H1 (cell line): ENCODE measurements around the gene RPS3. TPM values are rescaled to one million over a fixed set of nuclear protein-coding genes. Genes with fewer than 3 reads are reported as not detected.

ENCODE experiments used
- CTCF ChIA-PET: fragments of 300-600 bp; sonication (Branson Sonifier 250); formaldehyde crosslinking; loops from one replicate; lab custom pipeline; 2021; ENCODE audit not compliant: partially characterized antibody; lab: Charles Lee
- POLR2A ChIA-PET: fragments of 300-600 bp; sonication (Branson Sonifier 250); formaldehyde crosslinking; loops from one replicate; lab custom pipeline; 2021; ENCODE audit warnings: inconsistent platforms; ENCODE audit not compliant: partially characterized antibody; lab: Charles Lee
- DNase-seq, 2 experiments: peaks; one replicate each; pipeline versions ENCODE4 v3.0.0 to v3.0.0-alpha.2; 2010 to 2022; ENCODE audit warnings: low spot score in 2 of 2, low read depth in 1 of 2, mixed read lengths in 1 of 2
- FAIRE-seq: peaks from 2 replicates; lab custom pipeline; 2011; peaks lifted over from hg19 to GRCh38; lab: Jason Lieb, UNC
- H2AFZ ChIP-seq: 2 replicates; pipeline ENCODE4 v1.8.1; 2012; ENCODE audit warnings: low read length, inconsistent platforms
- H2AK5ac ChIP-seq: 2 replicates; pipeline ENCODE4 v1.6.1; 2013; ENCODE audit warnings: low read depth, low read length
- H2BK120ac ChIP-seq: replicated peaks from 2 replicates; pipeline ENCODE3; 2013; ENCODE audit warnings: low read depth, low read length, inconsistent platforms
- H2BK12ac ChIP-seq: 2 replicates; pipeline ENCODE4 v1.6.1; 2013; ENCODE audit warnings: low read depth, low read length
- H2BK15ac ChIP-seq: 2 replicates; pipeline ENCODE4 v1.6.1; 2013; ENCODE audit warnings: low read length
- H2BK20ac ChIP-seq: 2 replicates; pipeline ENCODE4 v1.6.1; 2013; ENCODE audit warnings: low read length
- H2BK5ac ChIP-seq: 2 replicates; pipeline ENCODE4 v1.6.1; 2013; ENCODE audit warnings: low read depth, low read length
- H3K14ac ChIP-seq: 2 replicates; pipeline ENCODE4 v1.6.1; 2013; ENCODE audit warnings: inconsistent platforms; ENCODE audit not compliant: insufficient read length
- H3K18ac ChIP-seq: 2 replicates; pipeline ENCODE4 v1.6.1; 2013; ENCODE audit warnings: low read length; ENCODE audit errors: extremely low read depth
- H3K23ac ChIP-seq: 2 replicates; pipeline ENCODE4 v1.6.1; 2013; ENCODE audit warnings: inconsistent platforms; ENCODE audit not compliant: insufficient read length
- H3K23me2 ChIP-seq: 2 replicates; pipeline ENCODE4 v1.6.1; 2013; ENCODE audit warnings: low read depth, low read length
- H3K27ac ChIP-seq: 2 replicates; pipeline ENCODE4 v1.6.1; 2011; ENCODE audit warnings: low read depth, low read length, inconsistent platforms
- H3K27me3 ChIP-seq, 4 experiments: replicated peaks in 1 of 4; 1 replicate in 1 of 4; 2 replicates in 3 of 4; pipeline versions ENCODE4 v1.6.1 to v1.8.1; 2011 to 2013; ENCODE audit warnings: low read length in 3 of 4, mild to moderate bottlenecking in 3 of 4, inconsistent platforms in 2 of 4, mixed read lengths in 2 of 4, moderate library complexity in 1 of 4; ENCODE audit not compliant: control insufficient read depth in 3 of 4, insufficient read depth in 3 of 4; ENCODE audit errors: extremely low read depth in 1 of 4
- H3K36me3 ChIP-seq, 4 experiments: 2 replicates each; pipeline versions ENCODE4 v1.6.1 to v1.8.1; 2011 to 2013; ENCODE audit warnings: mild to moderate bottlenecking in 4 of 4, low read length in 3 of 4, moderate library complexity in 2 of 4, control low read depth in 1 of 4, inconsistent platforms in 1 of 4; ENCODE audit not compliant: insufficient read depth in 4 of 4, control insufficient read depth in 2 of 4
- H3K4ac ChIP-seq: replicated peaks from 2 replicates; pipeline ENCODE3; 2013; ENCODE audit warnings: low read length, low read depth, mixed read lengths, inconsistent platforms; ENCODE audit not compliant: insufficient read length
- H3K4me1 ChIP-seq, 4 experiments: replicated peaks in 1 of 4; 1 replicate in 1 of 4; 2 replicates in 3 of 4; pipeline versions ENCODE4 v1.6.1 to v1.8.1; 2011 to 2013; ENCODE audit warnings: low read length in 3 of 4, inconsistent platforms in 2 of 4, mixed read lengths in 1 of 4; ENCODE audit not compliant: insufficient read depth in 4 of 4, control insufficient read depth in 3 of 4
- H3K4me2 ChIP-seq, 2 experiments: 2 replicates each; pipeline versions ENCODE4 v1.6.1 to v1.8.1; 2011 to 2013; ENCODE audit warnings: low read depth in 2 of 2, low read length in 2 of 2, control low read depth in 1 of 2, inconsistent platforms in 1 of 2, mild to moderate bottlenecking in 1 of 2; ENCODE audit not compliant: insufficient read depth in 1 of 2
- H3K4me3 ChIP-seq, 4 experiments: fragments of 200-600, 300-600 bp in 1 of 4; sonication (generic), shearing (Covaris generic), sonication (Bioruptor Twin) in 1 of 4; 2 replicates each; pipeline versions ENCODE4 v1.5.1 to v1.8.1; 2011 to 2016; ENCODE audit warnings: low read length in 4 of 4, low read depth in 3 of 4, control low read depth in 2 of 4, inconsistent platforms in 2 of 4, mild to moderate bottlenecking in 2 of 4, mixed read lengths in 1 of 4, moderate library complexity in 1 of 4; ENCODE audit not compliant: insufficient read depth in 2 of 4; ENCODE audit errors: extremely low read depth in 1 of 4
- H3K56ac ChIP-seq: replicated peaks from 2 replicates; pipeline ENCODE3; 2013; ENCODE audit warnings: low read depth, mild to moderate bottlenecking, mixed read lengths, low read length, inconsistent platforms; ENCODE audit not compliant: insufficient read length
- H3K79me1 ChIP-seq: 2 replicates; pipeline ENCODE4 v1.6.1; 2013; ENCODE audit warnings: low read depth, low read length, control low read depth
- H3K79me2 ChIP-seq, 2 experiments: 2 replicates each; pipeline versions ENCODE4 v1.6.1 to v1.8.1; 2012 to 2013; ENCODE audit warnings: low read length in 2 of 2, mild to moderate bottlenecking in 2 of 2, inconsistent platforms in 1 of 2; ENCODE audit not compliant: insufficient read depth in 2 of 2, control insufficient read depth in 1 of 2
- H3K9ac ChIP-seq, 4 experiments: replicated peaks in 1 of 4; 1 replicate in 1 of 4; 2 replicates in 3 of 4; pipeline versions ENCODE4 v1.6.1 to v1.8.1; 2011 to 2013; ENCODE audit warnings: low read depth in 3 of 4, low read length in 3 of 4, control low read depth in 2 of 4, mild to moderate bottlenecking in 2 of 4, moderate library complexity in 2 of 4, inconsistent platforms in 1 of 4; ENCODE audit errors: extremely low read depth in 1 of 4
- H3K9me3 ChIP-seq, 2 experiments: 2 replicates each; pipeline versions ENCODE4 v1.6.1 to v1.8.1; 2012 to 2013; ENCODE audit warnings: mild to moderate bottlenecking in 2 of 2, moderate library complexity in 2 of 2, control low read depth in 1 of 2, inconsistent platforms in 1 of 2, low read depth in 1 of 2, low read length in 1 of 2, mixed read lengths in 1 of 2; ENCODE audit not compliant: insufficient read depth in 2 of 2
- H4K20me1 ChIP-seq, 2 experiments: replicated peaks in 1 of 2; 2 replicates each; pipeline versions ENCODE3 to v1.8.1; 2011 to 2013; ENCODE audit warnings: inconsistent platforms in 2 of 2, low read length in 2 of 2, mild to moderate bottlenecking in 1 of 2; ENCODE audit not compliant: insufficient read depth in 2 of 2, control insufficient read depth in 1 of 2
- H4K5ac ChIP-seq: 2 replicates; pipeline ENCODE4 v1.6.1; 2013; ENCODE audit warnings: low read length, low read depth, mixed read lengths, inconsistent platforms; ENCODE audit not compliant: insufficient read length
- H4K8ac ChIP-seq: 2 replicates; pipeline ENCODE4 v1.8.0; 2013; ENCODE audit warnings: mild to moderate bottlenecking, moderate library complexity, low read length, inconsistent platforms; ENCODE audit not compliant: insufficient read depth; ENCODE audit errors: extremely low read depth
- H4K91ac ChIP-seq: replicated peaks from 2 replicates; pipeline ENCODE3; 2013; ENCODE audit warnings: low read length, mixed read lengths, inconsistent platforms; ENCODE audit not compliant: insufficient read length
- ASH2L ChIP-seq: fragments of 200-600, 300-600 bp; sonication (generic); IDR thresholded peaks from one replicate; pipeline ENCODE4 v1.7.1; 2017; ENCODE audit warnings: low read length
- BACH1 ChIP-seq: IDR thresholded peaks from 2 replicates; pipeline ENCODE4 v1.6.1; 2012; ENCODE audit warnings: low read length, improper control_type of control experiment
- EGR1 ChIP-seq: IDR thresholded peaks from 2 replicates; pipeline ENCODE4 v1.6.1; 2011; ENCODE audit warnings: low read depth, low read length, borderline replicate concordance
- GTF2F1 ChIP-seq: IDR thresholded peaks from 2 replicates; pipeline ENCODE4 v1.6.1; 2012; ENCODE audit warnings: low read depth, low read length, improper control_type of control experiment, borderline replicate concordance
- KDM4A ChIP-seq: IDR thresholded peaks from one replicate; pipeline ENCODE4 v1.7.1; 2012; ENCODE audit warnings: low read depth, mild to moderate bottlenecking, moderate library complexity, low read length, inconsistent platforms; ENCODE audit not compliant: severe bottlenecking
- KDM5A ChIP-seq: fragments of 200-600 bp; IDR thresholded peaks from 2 replicates; pipeline ENCODE4 v1.7.1; 2012; ENCODE audit warnings: mild to moderate bottlenecking, low read length, inconsistent platforms, mixed read lengths
- RAD21 ChIP-seq, 2 experiments: IDR thresholded peaks in 1 of 2; conservative IDR thresholded peaks in 1 of 2; 2 replicates each; pipeline ENCODE4 v1.6.1; 2011; ENCODE audit warnings: low read depth in 2 of 2, low read length in 2 of 2, improper control_type of control experiment in 1 of 2, inconsistent platforms in 1 of 2, mild to moderate bottlenecking in 1 of 2, moderate library complexity in 1 of 2
- RXRA ChIP-seq: IDR thresholded peaks from 2 replicates; pipeline ENCODE4 v1.6.1; 2011; ENCODE audit warnings: low read depth, mild to moderate bottlenecking, low read length, moderate library complexity; ENCODE audit not compliant: insufficient read depth
- SIX5 ChIP-seq: IDR thresholded peaks from 2 replicates; pipeline ENCODE4 v1.6.1; 2011; ENCODE audit warnings: mild to moderate bottlenecking, low read depth, low read length
- TAF1 ChIP-seq: IDR thresholded peaks from 2 replicates; pipeline ENCODE4 v1.6.1; 2011; ENCODE audit warnings: mild to moderate bottlenecking, low read depth, low read length
- WGBS, 2 experiments: shearing (Covaris generic) in 1 of 2; methylation state at CpG; one replicate each; pipeline versions ENCODE4 v1.1.6 to v1.1.7; 2013 to 2015; ENCODE audit warnings: low lambda C conversion rate in 2 of 2, mixed read lengths in 2 of 2, inconsistent platforms in 1 of 2, low coverage in 1 of 2, missing lambda C conversion rate in 1 of 2; ENCODE audit not compliant: insufficient replicate concordance in 2 of 2, insufficient coverage in 1 of 2, insufficient read length in 1 of 2; ENCODE audit errors: extremely low coverage in 1 of 2, missing lambda C conversion rate in 1 of 2; 5-methylcytosine and 5-hydroxymethylcytosine counted together
- polyA plus RNA-seq, 7 experiments: library from polyadenylated mRNA; depleted of rRNA in 3 of 7; stranded (reverse) in 5 of 7; unstranded in 2 of 7; fragments of >200 nt in 5 of 7; fragments of 200-250 nt in 2 of 7; gene quantifications; 1 replicate in 5 of 7; 2 replicates in 1 of 7; 4 replicates in 1 of 7; pipeline versions ENCODE4 v1.2.1 to v1.2.3, GENCODE V29; 2011 to 2013; ENCODE audit warnings: missing spikeins in 2 of 7, mixed read lengths in 2 of 7
- total RNA-seq: library from RNA; stranded (reverse); fragmentation: NEBNext Ultra II Directional; extraction: Animal tissue kit (Norgen Biotek cat#: 25700); gene quantifications from 2 replicates; pipeline ENCODE4 v1.2.1, GENCODE V29; 2021
- TF ChIP-seq, protein P1 (sequence below): IDR thresholded peaks from 2 replicates; pipeline ENCODE4 v1.6.1; 2011; ENCODE audit warnings: low read length, improper control_type of control experiment

Gene RPS3
- total and polyA plus RNA-seq, 2 of the 8 experiments (the other 6 are each of a cell fraction or from before 2014, with no cell fraction given), result 3,813 to 4,194 TPM

DNA sequence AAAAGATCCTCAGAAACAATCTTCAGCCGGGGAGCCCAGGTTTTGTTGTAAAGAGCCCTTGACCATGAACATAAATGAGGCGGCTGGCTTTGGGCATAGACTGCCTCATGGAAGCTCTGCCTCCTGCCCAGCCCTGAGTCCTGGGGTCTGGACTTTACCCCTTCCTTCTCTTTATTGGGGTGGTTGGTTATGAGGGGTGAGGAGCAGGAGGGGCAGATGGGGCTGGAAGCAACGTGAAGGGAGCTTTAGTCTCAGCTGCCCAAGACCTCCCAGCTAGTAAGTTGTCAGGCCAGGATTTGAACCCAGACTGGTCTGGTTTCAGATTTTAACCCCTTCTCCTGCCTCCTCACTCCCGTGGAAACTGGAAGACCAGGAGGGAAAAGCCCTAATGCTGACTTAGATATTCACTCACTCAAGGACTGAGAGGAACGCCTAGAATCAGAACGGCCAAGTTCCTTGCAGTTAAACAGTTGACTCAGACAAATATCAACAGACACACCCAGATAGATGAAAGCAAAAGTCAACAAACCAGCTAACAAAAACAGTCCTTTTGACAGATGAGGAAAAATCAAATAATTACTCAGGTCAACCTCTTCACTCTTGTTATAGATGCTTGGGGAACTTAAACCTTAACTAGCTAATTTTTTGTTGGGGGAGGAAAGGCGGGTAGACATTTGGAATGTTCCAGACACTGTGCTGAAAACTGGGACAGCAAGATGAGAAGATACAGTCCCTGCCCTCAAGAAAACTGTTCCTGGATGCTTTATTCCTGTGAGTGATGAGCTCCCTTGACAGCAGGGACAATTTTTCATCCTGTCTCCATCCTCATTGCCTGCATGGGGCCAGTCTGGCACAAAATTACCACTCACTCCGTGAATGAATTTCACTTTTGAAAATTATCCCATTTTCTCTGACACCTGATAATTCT is 27.1 kb upstream of the RPS3 start:
- Histone ChIP-seq H3K79me1 (no peaks in the 10 kb centered on the region), H3K4ac (no peak overlapping the region), H2AFZ (no peak overlapping the region), H4K20me1 (no peaks in the 10 kb centered on the region), H3K4me3 (no peak overlapping the region), H3K56ac (no peak overlapping the region), H3K36me3 (no peaks in the 10 kb centered on the region), H2BK15ac (peak overlapping the region; percentile 50; the same call in 1 of the 2 replicates), H2BK20ac (no peak overlapping the region), H3K18ac (no peak overlapping the region), H3K4me1 (no peaks in the 10 kb centered on the region), H2BK5ac (no peak overlapping the region), H3K9me3 (no peaks in the 10 kb centered on the region), H3K23me2 (no peaks in the 10 kb centered on the region), H3K27ac (no peak overlapping the region), H4K5ac (no peak overlapping the region), H3K14ac (no peak overlapping the region), H3K23ac (no peak overlapping the region), H4K91ac (no peak overlapping the region), H3K9ac (no peak overlapping the region), H2BK120ac (no peak overlapping the region), H2BK12ac (no peak overlapping the region), H4K8ac (no peak overlapping the region), H2AK5ac (no peak overlapping the region), H3K79me2 (no peaks in the 10 kb centered on the region), H3K27me3 (no peaks in the 10 kb centered on the region; a peak in 1 of 7 replicates), H3K4me2 (no peak overlapping the region)
- DNase-seq (no peak), FAIRE-seq (no peak)
- ChIA-PET POLR2A (interaction anchor here (0.8 to 1.5 kb wide), 5 partner anchors 9 to 29 kb away, joined by 3 to 5 read pairs (median 3); no protein-coding TSS in a partner anchor), CTCF (interaction anchor here (0.7 to 2.3 kb wide), 10 partner anchors 8 to 91 kb away, joined by 3 to 12 read pairs (median 4); no protein-coding TSS in a partner anchor)
- WGBS, 2 experiments, result 82% methylated on average over 8 of the region's 8 CpGs; no CpG with 5 or more reads in 1 of the 2 experiments
- TF ChIP-seq ASH2L (no peak), RAD21 (IDR thresholded peaks at IDR 0.05 in 1 of 2, conservative IDR thresholded peaks at IDR 0.05 in 1 of 2; ENCODE audit: low read depth in 2 of 2, low read length in 2 of 2) (no peak), KDM5A (no peak), EGR1 (no peak), TAF1 (no peak), BACH1 (no peak), RXRA (no peak), SIX5 (no peak), KDM4A (no peak), GTF2F1 (no peak)
- TF ChIP-seq, protein P1, sequence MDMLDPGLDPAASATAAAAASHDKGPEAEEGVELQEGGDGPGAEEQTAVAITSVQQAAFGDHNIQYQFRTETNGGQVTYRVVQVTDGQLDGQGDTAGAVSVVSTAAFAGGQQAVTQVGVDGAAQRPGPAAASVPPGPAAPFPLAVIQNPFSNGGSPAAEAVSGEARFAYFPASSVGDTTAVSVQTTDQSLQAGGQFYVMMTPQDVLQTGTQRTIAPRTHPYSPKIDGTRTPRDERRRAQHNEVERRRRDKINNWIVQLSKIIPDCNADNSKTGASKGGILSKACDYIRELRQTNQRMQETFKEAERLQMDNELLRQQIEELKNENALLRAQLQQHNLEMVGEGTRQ, result no peak
